Hematopoietic multipotent progenitor cell treated with erythropoietin and hydrocortisone succinate and interleukin-3 and kit ligand, for 17 days (in vitro differentiated cells): ENCODE data around the gene MTRF1.
A peak's percentile ranks its signal among the peaks of the same experiment; 100 is the strongest.
"Not testable (repeated sequence)": the region's sequence is repeated elsewhere in the genome, so short reads cannot be mapped to it uniquely, and the experiment has no call there.

Source experiments
- DNase-seq: peaks from one replicate; pipeline ENCODE4 v3.0.0-alpha.2; 2015; ENCODE audit warnings: low spot score

Gene MTRF1

GRCh38 chr13:41222259-41222852 is 41.0 kb downstream of the MTRF1 start:
- DNase-seq, result peak; percentile 79

GRCh38 chr13:41220401-41220800 is 43.0 kb downstream of the MTRF1 start:
- no peak for DNase-seq

- no peak for DNase-seq
These were observed 47.2 kb downstream of the MTRF1 start for GRCh38 chr13:41216160-41216559.

GRCh38 chr13:41213919-41214318 is 49.5 kb downstream of the MTRF1 start:
- DNase-seq, result no peak

- no peak for DNase-seq
These were observed 50.1 kb downstream of the MTRF1 start for GRCh38 chr13:41213316-41213715.

GRCh38 chr13:41212881-41213280 is 50.5 kb downstream of the MTRF1 start:
- no peak for DNase-seq

- DNase-seq, result no peak
These were observed 52.3 kb downstream of the MTRF1 start for GRCh38 chr13:41211062-41211461.

GRCh38 chr13:41206467-41206866 is 56.9 kb downstream of the MTRF1 start:
- DNase-seq, result no peak

- DNase-seq, result no peak
These were observed 59.6 kb downstream of the MTRF1 start for GRCh38 chr13:41203810-41204209.

GRCh38 chr13:41200126-41200525 is 63.2 kb downstream of the MTRF1 start:
- no peak for DNase-seq

- DNase-seq, result no peak
These were observed 63.9 kb downstream of the MTRF1 start for GRCh38 chr13:41199526-41199925.

GRCh38 chr13:41199079-41199478 is 64.3 kb downstream of the MTRF1 start:
- DNase-seq, result no peak

GRCh38 chr13:41196620-41197019 is 66.8 kb downstream of the MTRF1 start:
- DNase-seq, result no peak

GRCh38 chr13:41196011-41196410 is 67.4 kb downstream of the MTRF1 start:
- DNase-seq, result no peak

- peak; percentile 83 for DNase-seq
These were observed 69.2 kb downstream of the MTRF1 start, which contains the start of gene KBTBD7 for GRCh38 chr13:41193919-41194824. TSS of gene KBTBD7 (minus strand) at chr13:41194569. CDS start at chr13:41194257, 312 bp downstream.

- no peak for DNase-seq
These were observed 69.9 kb downstream of the MTRF1 start for GRCh38 chr13:41193469-41193868.

- no peak for DNase-seq
These were observed 74.8 kb downstream of the MTRF1 start for GRCh38 chr13:41188584-41188983.

GRCh38 chr13:41186481-41186880 is 76.9 kb downstream of the MTRF1 start:
- no peak for DNase-seq

GRCh38 chr13:41182231-41182630 is 81.1 kb downstream of the MTRF1 start:
- no peak for DNase-seq

- no peak for DNase-seq
These were observed 83.7 kb downstream of the MTRF1 start for GRCh38 chr13:41179593-41180250.

GRCh38 chr13:41178040-41178439 is 85.3 kb downstream of the MTRF1 start:
- DNase-seq, result no peak

- no peak for DNase-seq
These were observed 85.8 kb downstream of the MTRF1 start for GRCh38 chr13:41177616-41178015.

- not testable (repeated sequence) for DNase-seq
These were observed 87.8 kb downstream of the MTRF1 start for GRCh38 chr13:41175576-41175975.
